H1 (cell line): ENCODE data around the gene CRY1. TPM values are rescaled to one million over a fixed set of nuclear protein-coding genes. Genes with fewer than 3 reads are reported as not detected.

Experiments used
- CHD2 ChIP-seq: IDR thresholded peaks from 2 replicates; pipeline ENCODE4 v1.6.1; 2012; ENCODE audit warnings: low read length, improper control_type of control experiment
- POLR2A ChIP-seq, 2 experiments: IDR thresholded peaks; 1 replicate in 1 of 2; 2 replicates in 1 of 2; pipeline ENCODE4 v1.6.1; 2011; ENCODE audit warnings: low read depth in 2 of 2, low read length in 2 of 2, mild to moderate bottlenecking in 2 of 2; ENCODE audit errors: control extremely low read depth in 1 of 2
- POU5F1 ChIP-seq: IDR thresholded peaks from 2 replicates; pipeline ENCODE4 v1.6.1; 2011; ENCODE audit warnings: low read depth, mild to moderate bottlenecking, low read length, moderate library complexity
- SIN3A ChIP-seq, 2 experiments: IDR thresholded peaks in 1 of 2; conservative IDR thresholded peaks in 1 of 2; 2 replicates each; pipeline ENCODE4 v1.6.1; 2011 to 2012; ENCODE audit warnings: low read length in 2 of 2, improper control_type of control experiment in 1 of 2, low read depth in 1 of 2, mild to moderate bottlenecking in 1 of 2
- polyA plus RNA-seq, 7 experiments: library from polyadenylated mRNA; depleted of rRNA in 3 of 7; stranded (reverse) in 5 of 7; unstranded in 2 of 7; fragments of >200 nt in 5 of 7; fragments of 200-250 nt in 2 of 7; gene quantifications; 1 replicate in 5 of 7; 2 replicates in 1 of 7; 4 replicates in 1 of 7; pipeline versions ENCODE4 v1.2.1 to v1.2.3, GENCODE V29; 2011 to 2013; ENCODE audit warnings: missing spikeins in 2 of 7, mixed read lengths in 2 of 7
- total RNA-seq: library from RNA; stranded (reverse); fragmentation: NEBNext Ultra II Directional; extraction: Animal tissue kit (Norgen Biotek cat#: 25700); gene quantifications from 2 replicates; pipeline ENCODE4 v1.2.1, GENCODE V29; 2021
- TF ChIP-seq, protein P1 (sequence below): IDR thresholded peaks from 2 replicates; pipeline ENCODE4 v1.6.1; 2011; ENCODE audit warnings: low read depth, mild to moderate bottlenecking, low read length; ENCODE audit not compliant: insufficient read depth

Gene CRY1
- total and polyA plus RNA-seq, 2 of the 8 experiments (the other 6 are each of a cell fraction or from before 2014, with no cell fraction given) = 13.6 to 25.1 TPM

DNA sequence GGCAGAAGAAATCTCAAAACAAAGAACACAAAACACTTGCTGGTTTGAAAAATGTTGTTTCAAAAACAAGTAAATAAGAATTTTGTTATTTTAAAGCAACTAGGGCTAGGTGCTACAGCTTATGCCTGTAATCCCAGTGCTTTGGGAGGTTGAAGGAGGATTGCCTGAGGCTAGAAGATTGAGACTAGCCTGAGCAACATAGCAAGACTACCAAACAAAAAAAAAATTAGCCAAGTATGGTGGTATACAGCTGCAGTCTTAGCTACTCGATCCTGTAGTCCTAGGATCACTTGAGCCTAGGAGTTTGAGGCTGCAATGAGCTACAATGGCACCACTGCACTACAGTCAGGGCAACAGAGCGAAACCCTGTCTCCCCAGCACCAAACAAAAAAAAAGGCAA is 73.8 kb downstream of the CRY1 start (continued):
- TF ChIP-seq SIN3A (conservative IDR thresholded peaks at IDR 0.05 in 1 of 2, IDR thresholded peaks at IDR 0.05 in 1 of 2; ENCODE audit: low read depth in 1 of 2, low read length in 2 of 2) = no peak
- TF ChIP-seq CHD2 = no peak
- no peak for TF ChIP-seq POU5F1
- TF ChIP-seq, protein P1, sequence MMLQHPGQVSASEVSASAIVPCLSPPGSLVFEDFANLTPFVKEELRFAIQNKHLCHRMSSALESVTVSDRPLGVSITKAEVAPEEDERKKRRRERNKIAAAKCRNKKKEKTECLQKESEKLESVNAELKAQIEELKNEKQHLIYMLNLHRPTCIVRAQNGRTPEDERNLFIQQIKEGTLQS = no peak
- no peak for TF ChIP-seq POLR2A (IDR thresholded peaks at IDR 0.05; ENCODE audit: control extremely low read depth in 1 of 2, low read depth in 2 of 2, low read length in 2 of 2)
